ENCODE measurements around the gene OR7G2.
"Not testable (repeated sequence)": the region's sequence is repeated elsewhere in the genome, so short reads cannot be mapped to it uniquely, and the experiment has no call there.

OR7G2 gene

DNA sequence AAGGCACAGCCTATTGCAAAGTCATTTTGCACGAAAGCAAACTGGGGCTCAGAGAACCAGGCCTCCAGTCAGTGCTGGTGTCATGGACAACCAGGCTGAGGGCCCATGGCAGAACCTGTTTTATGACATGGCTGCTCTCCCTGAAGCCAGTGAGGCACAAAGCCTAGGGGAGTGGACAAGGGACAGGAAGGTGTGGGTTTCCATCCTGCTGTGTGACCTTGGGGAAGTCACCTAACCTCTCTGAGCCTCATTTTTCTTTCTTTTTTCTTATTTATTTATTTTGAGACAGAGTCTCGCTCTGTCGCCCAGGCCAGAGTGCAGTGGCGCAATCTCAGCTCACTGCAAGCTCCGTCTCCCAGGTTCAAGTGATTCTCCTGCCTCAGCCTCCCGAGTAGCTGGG is 35.6 kb downstream of the OR7G2 start:
- not testable (repeated sequence) for DNase-seq

- DNase-seq, result no peak
Observed at GRCh38 chr19:9070066-9070465, 37.2 kb downstream of the OR7G2 start.

DNA sequence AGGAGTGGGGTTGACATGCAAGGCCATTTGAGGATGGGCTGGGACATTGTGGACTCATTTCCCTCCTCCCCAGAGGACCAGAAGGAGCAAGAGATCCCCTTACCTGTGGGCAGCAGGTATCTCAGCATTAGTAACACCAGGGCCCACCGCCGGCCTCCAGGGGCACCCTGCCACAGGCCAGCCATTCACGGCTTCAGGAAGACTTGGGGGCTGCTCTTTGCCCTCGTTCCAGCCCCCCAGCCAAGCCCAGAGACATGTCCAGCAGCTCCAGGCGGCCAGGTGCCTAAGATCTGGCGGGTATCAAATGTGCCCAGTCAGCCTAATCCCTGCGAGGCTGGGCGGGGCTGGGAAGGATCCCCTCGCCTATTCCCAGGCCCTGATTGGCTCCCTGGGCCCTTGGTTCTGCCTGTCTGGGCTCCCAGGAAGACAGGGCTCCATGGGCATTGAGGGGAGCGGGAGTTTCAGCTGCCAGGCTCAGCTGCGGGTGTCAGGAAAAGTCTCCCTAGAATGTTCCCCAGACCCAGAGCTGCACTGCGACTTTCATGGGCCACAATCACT is 41.7 kb downstream of the OR7G2 start:
- DNase-seq, result no peak

DNA sequence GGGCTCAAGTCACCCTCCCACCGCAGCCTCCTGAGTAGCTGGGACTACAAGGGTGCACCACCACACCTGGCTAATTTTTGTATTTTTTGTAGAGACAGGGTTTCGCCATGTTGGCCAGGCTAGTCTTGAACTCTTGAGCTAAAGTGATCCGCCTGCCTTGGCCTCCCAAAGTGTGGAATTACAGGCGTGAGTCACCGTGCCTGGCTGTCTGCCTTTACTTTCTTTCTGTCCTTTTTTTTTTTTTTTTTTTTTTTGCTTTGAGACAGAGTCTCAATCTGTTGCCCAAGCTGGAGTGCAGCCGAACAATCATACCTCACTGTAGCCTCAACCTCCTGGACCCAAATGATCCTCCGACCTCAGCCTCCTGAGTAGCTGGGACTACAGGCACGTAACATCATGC is 45.4 kb downstream of the OR7G2 start:
- no peak for DNase-seq

- DNase-seq, result no peak
Observed at GRCh38 chr19:9060564-9061340, 46.5 kb downstream of the OR7G2 start.

- DNase-seq, result no peak
Observed at GRCh38 chr19:9058905-9059667, 48.2 kb downstream of the OR7G2 start.

- DNase-seq, result no peak
Observed at GRCh38 chr19:9057505-9058258, 49.6 kb downstream of the OR7G2 start.

DNA sequence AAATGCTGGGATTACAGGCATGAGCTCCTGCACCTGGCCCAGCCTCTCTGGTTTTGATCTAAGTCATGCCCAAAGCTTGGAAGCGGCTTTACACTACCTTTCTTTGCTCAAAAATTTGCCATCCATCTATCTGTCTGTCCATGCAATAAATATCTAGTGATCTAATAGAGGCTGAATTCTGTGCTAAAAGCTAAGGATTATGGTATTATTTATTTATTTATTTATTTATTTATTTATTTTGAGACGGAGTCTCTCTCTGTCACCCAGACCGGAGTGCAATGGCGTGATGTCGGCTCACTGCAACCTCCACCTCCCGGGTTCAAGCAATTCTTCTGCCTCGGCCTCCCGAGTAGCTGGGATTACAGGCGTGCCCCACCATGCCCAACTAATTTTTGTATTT is 51.1 kb downstream of the OR7G2 start:
- DNase-seq, result not testable (repeated sequence)

GRCh38 chr19:9054765-9055164 is 52.5 kb downstream of the OR7G2 start:
- DNase-seq, result no peak

GRCh38 chr19:9054207-9054606 is 53.1 kb downstream of the OR7G2 start:
- DNase-seq, result no peak

- not testable (repeated sequence) for DNase-seq
Observed at GRCh38 chr19:9053674-9054073, 53.6 kb downstream of the OR7G2 start.

- DNase-seq, result no peak
Observed at GRCh38 chr19:9052894-9053293, 54.4 kb downstream of the OR7G2 start.

All from bone marrow (tissue), 2 donors.